Spinal cord (tissue), 10 donors: ENCODE data around the gene TGFB1. TPM values are rescaled to one million over a fixed set of nuclear protein-coding genes. Genes with fewer than 3 reads are reported as not detected.

Experiments
- DNase-seq, 6 donors: peaks; one replicate each; pipeline versions ENCODE4 v3.0.0 to v3.0.0-alpha.2; 2013 to 2015; ENCODE audit warnings: low spot score in 6 of 6, low read depth in 4 of 6
- H3K27ac ChIP-seq: one replicate; pipeline ENCODE4 v1.5.1; 2013; ENCODE audit warnings: low read depth, low read length, control low read depth
- H3K27me3 ChIP-seq: one replicate; pipeline ENCODE4 v1.6.1; 2013; ENCODE audit warnings: low read length; ENCODE audit not compliant: control insufficient read depth, insufficient read depth
- H3K36me3 ChIP-seq: one replicate; pipeline ENCODE4 v1.6.1; 2013; ENCODE audit warnings: low read length; ENCODE audit not compliant: control insufficient read depth, insufficient read depth
- H3K4me1 ChIP-seq: one replicate; pipeline ENCODE4 v1.6.1; 2013; ENCODE audit warnings: low read length; ENCODE audit not compliant: control insufficient read depth, insufficient read depth
- H3K4me3 ChIP-seq: one replicate; pipeline ENCODE4 v1.5.1; 2013; ENCODE audit warnings: low read depth, low read length, control low read depth
- H3K9me3 ChIP-seq: one replicate; pipeline ENCODE4 v1.6.1; 2013; ENCODE audit warnings: low read length; ENCODE audit not compliant: control insufficient read depth, insufficient read depth
- WGBS: methylation state at CpG from one replicate; pipeline ENCODE4 v1.1.5; 2013; ENCODE audit warnings: missing lambda C conversion rate; ENCODE audit not compliant: insufficient coverage; 5-methylcytosine and 5-hydroxymethylcytosine counted together
- polyA plus RNA-seq, 2 donors: library from polyadenylated mRNA; unstranded; fragments of 120-200 nt; gene quantifications; one replicate each; pipeline ENCODE4 v1.2.1, GENCODE V29; 2013; ENCODE audit not compliant: insufficient read length in 2 of 2
- total RNA-seq, 2 donors: library from RNA; depleted of rRNA in 1 of 2; stranded (reverse); fragments of 120-200 nt in 1 of 2; fragments of >200 nt in 1 of 2; gene quantifications; one replicate each; pipeline versions ENCODE4 v1.2.3 to v1.2.4, GENCODE V29; 2013 to 2014
- donor health status: healthy.

TGFB1 gene
- total and polyA plus RNA-seq, 4 donors, result 6.6 to 31.5 (median 18.8) TPM

DNA sequence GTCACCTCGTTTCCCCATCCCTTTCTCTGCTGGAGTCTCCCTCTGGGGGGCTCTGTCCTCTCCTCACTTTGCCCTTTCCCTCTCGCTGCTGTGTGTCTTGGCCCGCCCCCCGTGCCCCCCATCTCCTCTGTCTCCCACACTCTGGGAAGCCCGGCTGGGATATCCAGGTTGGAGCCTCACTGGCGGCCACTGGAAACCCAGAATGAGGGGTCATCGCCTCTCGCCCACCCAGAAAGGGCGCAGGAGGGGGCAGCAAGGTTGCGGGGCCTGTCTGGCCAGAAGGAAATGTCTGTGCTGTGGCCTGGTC lies 28.1 kb downstream of the TGFB1 start:
- no peaks in the 10 kb centered on the region for H3K9me3 ChIP-seq
- 3% methylated on average over 10 of the region's 10 CpGs for WGBS
- H3K27ac ChIP-seq, result peak overlapping the region; percentile 67
- peaks cover 79% of the 10 kb centered on the region for H3K4me1 ChIP-seq
- peak overlapping the region; percentile 19 for H3K4me3 ChIP-seq
- peaks cover 41% of the 10 kb centered on the region for H3K36me3 ChIP-seq
- DNase-seq, result no peak
- H3K27me3 ChIP-seq, result peaks cover 5% of the 10 kb centered on the region

DNA sequence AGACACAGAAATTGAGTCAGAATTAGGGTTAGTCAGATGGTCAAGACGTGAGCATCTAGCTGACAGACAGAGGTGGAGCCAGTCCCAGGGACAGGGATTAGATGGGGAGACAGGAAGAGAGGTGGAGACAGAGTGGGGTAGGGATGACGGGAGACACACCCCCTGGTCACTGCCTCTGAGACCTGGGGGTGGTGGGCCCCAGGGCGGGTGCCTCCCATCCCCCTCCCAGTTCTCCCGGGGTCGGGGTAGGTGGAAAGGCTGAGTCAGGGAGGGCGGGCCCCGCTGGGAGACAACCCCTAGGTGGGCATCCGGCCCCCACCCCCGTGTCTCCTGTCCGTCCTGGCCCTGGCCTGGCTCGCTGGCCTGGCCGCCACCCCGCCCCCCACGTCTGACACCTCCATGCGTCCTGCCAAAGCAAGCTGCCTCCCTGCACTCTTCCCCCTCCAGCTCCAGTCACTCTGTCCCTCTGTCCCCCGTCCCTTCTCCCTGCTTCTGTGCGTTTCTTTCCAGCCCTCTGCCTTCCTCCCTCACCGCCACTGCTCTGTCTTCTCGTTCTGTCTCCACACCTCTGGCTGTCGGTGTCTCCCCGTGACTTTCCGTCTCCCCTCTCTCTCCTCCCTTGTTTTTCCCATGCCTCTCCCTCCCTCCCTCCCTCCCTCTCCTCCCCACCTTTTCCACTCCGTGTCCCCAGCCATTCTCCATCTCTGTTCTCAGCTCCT lies 28.6 kb downstream of the TGFB1 start:
- Histone ChIP-seq H3K4me1 (peaks cover 74% of the 10 kb centered on the region), H3K36me3 (peaks cover 45% of the 10 kb centered on the region), H3K27ac (peak overlapping the region; percentile 67), H3K9me3 (no peaks in the 10 kb centered on the region), H3K4me3 (no peak overlapping the region), H3K27me3 (peaks cover 5% of the 10 kb centered on the region)
- 3% methylated on average over 21 of the region's 23 CpGs for WGBS
- DNase-seq, result peak in 2 of 6 donors; percentile 46 to 70

DNA sequence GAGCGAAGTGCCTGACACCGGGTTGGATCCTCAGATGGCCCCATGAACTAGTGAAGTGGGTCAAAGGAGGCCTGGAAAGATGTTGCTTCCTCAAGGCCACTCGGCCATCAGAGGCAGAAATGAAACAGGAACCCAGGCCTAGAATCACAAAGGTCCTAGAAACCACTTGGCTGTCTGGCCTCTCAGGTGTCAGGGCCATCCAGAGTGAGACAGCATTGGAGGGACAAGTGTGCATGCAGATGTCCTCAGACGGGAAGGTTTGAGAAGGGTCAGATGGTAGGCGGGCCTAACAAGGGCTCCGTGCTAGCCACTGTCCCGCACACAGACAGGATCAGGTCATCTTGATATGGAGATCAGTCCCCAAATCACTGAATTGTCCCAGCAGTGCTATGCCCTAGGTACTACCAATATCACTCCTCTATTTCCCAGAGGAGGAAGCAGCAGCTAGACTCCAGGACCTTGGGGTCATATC lies 29.5 kb downstream of the TGFB1 start:
- DNase-seq, result no peak
- WGBS, result 72% methylated on average over 7 of the region's 7 CpGs
- Histone ChIP-seq H3K27me3 (peaks cover 5% of the 10 kb centered on the region), H3K4me1 (peaks cover 74% of the 10 kb centered on the region), H3K36me3 (peaks cover 53% of the 10 kb centered on the region), H3K9me3 (no peaks in the 10 kb centered on the region), H3K27ac (peak overlapping the region; percentile 10), H3K4me3 (no peak overlapping the region)

DNA sequence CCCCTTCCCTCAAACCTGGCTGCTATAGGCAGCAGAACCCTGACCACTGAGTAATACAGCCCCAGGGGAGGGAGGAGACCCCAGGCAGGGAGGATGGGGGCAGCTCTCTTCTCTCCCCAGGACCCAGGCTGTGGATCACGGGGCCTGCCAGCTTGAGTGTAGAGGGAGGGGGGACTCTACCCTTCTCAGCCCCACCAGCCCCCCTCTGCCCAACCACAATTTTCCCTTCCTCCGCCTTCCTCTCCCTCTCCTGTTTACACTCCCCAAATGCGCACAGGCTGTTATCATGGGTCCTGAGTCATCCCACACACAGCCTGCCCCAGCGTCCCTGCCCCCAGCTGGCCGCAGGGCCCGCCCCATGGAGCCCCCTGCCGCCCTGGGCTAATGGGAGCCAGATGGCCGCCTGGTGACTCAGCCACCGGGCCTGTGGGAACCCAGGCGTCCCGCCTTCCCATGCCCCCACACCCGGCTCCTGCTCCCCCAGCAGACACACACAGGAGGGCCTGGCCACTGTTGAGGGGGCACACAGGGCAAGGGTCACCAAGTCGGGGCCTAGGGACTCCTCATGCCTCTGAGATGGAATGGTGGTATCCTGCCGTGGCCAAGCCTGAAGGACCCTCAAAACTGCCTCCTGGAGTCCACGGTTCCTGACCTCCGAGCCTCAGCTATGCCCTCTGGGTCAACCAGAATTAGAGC lies 30.1 kb downstream of the TGFB1 start:
- H3K4me1 ChIP-seq, result peaks cover 72% of the 10 kb centered on the region
- H3K27me3 ChIP-seq, result peaks cover 5% of the 10 kb centered on the region
- H3K4me3 ChIP-seq, result no peak overlapping the region
- peaks cover 60% of the 10 kb centered on the region for H3K36me3 ChIP-seq
- no peaks in the 10 kb centered on the region for H3K9me3 ChIP-seq
- 52% methylated on average over 13 of the region's 16 CpGs for WGBS
- no peak for DNase-seq
- H3K27ac ChIP-seq, result peak overlapping the region; percentile 10

DNA sequence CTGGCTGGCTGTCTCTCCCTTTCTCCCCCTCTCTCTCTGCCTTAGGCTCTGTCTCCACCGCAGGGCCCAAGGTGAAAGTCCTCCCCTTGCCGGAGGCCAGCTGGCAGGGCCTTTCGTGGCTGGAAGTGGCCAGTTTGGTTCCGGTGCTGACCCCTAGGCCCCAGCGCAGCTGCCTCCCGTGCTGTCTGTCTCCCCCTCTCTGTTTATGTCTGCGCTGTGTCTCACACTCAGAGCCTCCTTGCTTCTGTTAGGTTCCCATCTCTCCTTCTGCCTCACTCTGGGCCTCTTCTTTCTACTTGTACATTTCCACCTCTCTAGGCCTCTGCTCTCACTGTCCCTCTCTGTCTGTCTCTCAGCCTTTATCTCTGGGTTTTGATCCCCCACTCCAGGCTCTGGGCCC lies 30.7 kb downstream of the TGFB1 start:
- peaks cover 65% of the 10 kb centered on the region for H3K36me3 ChIP-seq
- 78% methylated on average over 7 of the region's 7 CpGs for WGBS

DNA sequence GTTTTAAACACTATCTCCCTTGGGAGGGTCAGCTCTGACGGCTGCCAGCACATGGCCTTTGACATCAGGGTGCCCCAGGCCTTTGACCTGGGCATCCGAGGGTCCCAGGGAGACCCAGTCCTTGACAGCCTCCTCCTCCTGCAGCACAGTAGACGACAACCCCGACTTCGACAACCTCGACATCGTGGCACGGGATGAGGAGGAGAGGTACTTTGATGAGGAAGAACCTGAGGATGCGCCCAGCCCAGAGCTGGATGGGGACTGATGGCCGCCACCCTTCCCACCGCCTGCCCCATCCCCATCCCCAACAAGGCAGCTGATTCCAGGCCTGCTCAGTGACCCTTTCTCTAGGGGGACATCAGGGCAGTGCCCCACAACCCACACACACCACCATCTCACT lies 31.3 kb downstream of the TGFB1 start:
- Histone ChIP-seq H3K36me3 (peaks cover 71% of the 10 kb centered on the region), H3K4me3 (no peak overlapping the region), H3K4me1 (peaks cover 60% of the 10 kb centered on the region), H3K27ac (peak overlapping the region; percentile 1), H3K27me3 (peaks cover 5% of the 10 kb centered on the region), H3K9me3 (no peaks in the 10 kb centered on the region)
- WGBS, result 85% methylated on average over 5 of the region's 11 CpGs
- DNase-seq, result no peak

More for the DNA sequence above, 30.7 kb downstream of the TGFB1 start:
- Histone ChIP-seq H3K4me3 (no peak overlapping the region), H3K9me3 (no peaks in the 10 kb centered on the region), H3K27ac (peak overlapping the region; percentile 1), H3K27me3 (peaks cover 5% of the 10 kb centered on the region), H3K4me1 (peaks cover 66% of the 10 kb centered on the region)
- DNase-seq, result no peak

DNA sequence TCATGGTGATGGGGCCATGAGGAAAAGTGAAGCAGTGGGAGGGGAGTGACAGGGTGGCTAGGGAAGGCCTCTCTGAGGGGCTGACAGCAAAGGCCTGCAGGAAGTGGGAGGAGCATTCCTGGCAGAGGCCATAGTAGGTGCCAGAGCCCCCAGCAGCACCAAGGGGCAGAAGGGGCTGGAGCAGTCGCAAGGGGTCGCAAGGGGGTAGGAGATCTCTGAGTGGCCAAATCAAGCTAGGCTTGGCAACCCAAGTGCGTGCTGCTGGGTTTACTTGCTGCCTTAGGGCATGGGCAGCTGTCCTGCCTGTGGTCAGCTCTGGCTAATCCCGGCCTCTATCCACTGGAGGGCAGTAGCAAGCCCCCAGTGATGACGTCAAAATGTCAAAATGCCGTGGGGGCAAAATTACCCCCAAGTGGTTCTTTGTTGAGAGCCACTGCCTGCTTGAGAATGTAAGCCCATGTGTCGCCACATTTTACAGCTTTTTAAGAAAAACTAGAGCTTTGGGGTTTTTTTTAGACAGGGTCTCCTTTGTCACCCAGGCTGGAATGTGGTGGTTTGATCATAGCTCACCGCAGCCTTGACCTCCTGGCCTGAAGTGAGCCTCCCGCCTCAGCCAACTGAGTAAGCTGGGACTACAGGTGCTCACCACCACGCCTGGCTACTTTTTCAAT lies 32.0 kb downstream of the TGFB1 start:
- Histone ChIP-seq H3K4me1 (peaks cover 53% of the 10 kb centered on the region), H3K36me3 (peaks cover 74% of the 10 kb centered on the region), H3K9me3 (no peaks in the 10 kb centered on the region), H3K4me3 (no peak overlapping the region), H3K27me3 (no peaks in the 10 kb centered on the region), H3K27ac (no peak overlapping the region)
- peak in 2 of 6 donors; percentile 59 to 60 for DNase-seq
- WGBS, result 38% methylated on average over 10 of the region's 10 CpGs

DNA sequence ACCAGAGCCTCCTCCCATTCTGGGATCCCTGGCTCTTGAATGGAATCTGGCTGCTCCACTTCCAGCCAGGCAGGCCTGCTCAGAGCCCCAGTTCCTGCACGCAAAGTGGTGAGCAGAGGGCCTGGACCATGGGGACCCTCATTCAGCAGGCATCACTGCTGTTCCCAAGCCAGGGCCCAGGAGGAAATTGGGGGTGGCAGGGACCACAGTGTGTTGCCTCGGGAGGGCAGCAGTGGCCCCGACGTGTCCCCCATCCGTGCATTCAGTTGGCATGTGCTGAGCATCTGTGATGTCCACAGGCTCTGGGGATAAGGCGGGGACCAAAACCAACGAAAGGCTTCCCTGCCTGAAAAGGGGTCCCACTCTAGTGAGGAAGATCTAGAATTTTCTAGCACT lies 32.5 kb downstream of the TGFB1 start:
- Histone ChIP-seq H3K9me3 (no peaks in the 10 kb centered on the region), H3K4me3 (no peak overlapping the region), H3K4me1 (peaks cover 48% of the 10 kb centered on the region), H3K27me3 (no peaks in the 10 kb centered on the region), H3K36me3 (peaks cover 79% of the 10 kb centered on the region), H3K27ac (no peak overlapping the region)
- DNase-seq, result no peak
- 78% methylated on average over 7 of the region's 7 CpGs for WGBS

DNA sequence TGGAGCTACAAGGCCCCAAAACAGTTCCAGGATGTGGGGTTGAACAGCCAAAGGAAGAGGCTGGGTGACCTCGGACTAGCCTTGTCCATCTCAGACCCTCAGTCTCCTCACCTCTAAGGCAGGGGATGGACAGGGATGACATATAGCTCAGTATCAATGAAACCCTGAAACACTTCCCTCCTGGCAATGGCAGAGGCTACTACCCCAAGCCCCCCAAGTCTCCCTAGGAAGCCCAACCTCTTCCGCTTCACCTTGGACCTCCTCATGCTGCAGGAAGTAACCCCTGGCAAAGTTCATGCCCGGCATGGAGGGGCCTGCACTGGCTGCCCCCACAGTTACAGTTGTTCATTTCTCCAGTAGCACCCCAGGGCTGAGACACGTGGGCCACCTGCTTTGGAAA lies 33.2 kb downstream of the TGFB1 start:
- Histone ChIP-seq H3K27me3 (no peaks in the 10 kb centered on the region), H3K4me3 (no peak overlapping the region), H3K36me3 (peaks cover 82% of the 10 kb centered on the region), H3K9me3 (no peaks in the 10 kb centered on the region), H3K27ac (no peak overlapping the region), H3K4me1 (peaks cover 42% of the 10 kb centered on the region)
- 88% methylated on average over 2 of the region's 4 CpGs for WGBS
- no peak for DNase-seq
